Measurements from ENCODE around the gene JMJD7. TPM values are rescaled to one million over a fixed set of nuclear protein-coding genes. Genes with fewer than 3 reads are reported as not detected.
A peak's percentile ranks its signal among the peaks of the same experiment; 100 is the strongest.

JMJD7 gene
- total and polyA plus RNA-seq, 2 donors (not counting 1 experiment from before 2014, with no cell fraction given), result 33.4 to 43.9 TPM

- Mint-ChIP-seq H3K27ac (no peak overlapping the region), H3K9me3 (ENCODE audit: insufficient read depth) (no peaks in the 10 kb centered on the region), H3K4me1 (peaks cover 19% of the 10 kb centered on the region), H3K4me3 (peak overlapping the region; percentile 64), H3K27me3 (peaks cover 22% of the 10 kb centered on the region)
- no peak overlapping the region for H3K4me3 ChIP-seq (ENCODE audit: control extremely low read depth in 1 of 5, extremely low read depth in 1 of 5, insufficient read depth in 1 of 5, low read depth in 2 of 5, low read length in 4 of 5)
- H3K27me3 ChIP-seq (replicated peaks in 1 of 4; ENCODE audit: control extremely low read depth in 1 of 4, control insufficient read depth in 3 of 4, insufficient read depth in 4 of 4, low read length in 3 of 4), result peaks cover 0 to 29% (median 3%) of the 10 kb centered on the region in 4 experiments
- H3K4me2 ChIP-seq (replicated peaks; ENCODE audit: low read depth, low read length, poor library complexity, severe bottlenecking), result no peak overlapping the region
- H3K4me1 ChIP-seq (ENCODE audit: control insufficient read depth in 2 of 2, insufficient read depth in 2 of 2, low read length in 2 of 2), result peaks cover 16 to 21% of the 10 kb centered on the region in 2 donors
- POLR2A ChIA-PET, result no interaction called here
- H3K36me3 ChIP-seq (replicated peaks in 1 of 2; ENCODE audit: control extremely low read depth in 1 of 2, control insufficient read depth in 1 of 2, extremely low read depth in 1 of 2, insufficient read depth in 2 of 2, low read length in 1 of 2), result no peaks in the 10 kb centered on the region
- CTCF ChIA-PET, result interaction anchor here (1.4 to 1.5 kb wide), 2 partner anchors 11 to 24 kb away, joined by 4 to 5 read pairs; no protein-coding TSS in a partner anchor
- intact Hi-C loops (cut with micrococcal nuclease), result no loop called here
- no peaks in the 10 kb centered on the region for H3K9me3 ChIP-seq (ENCODE audit: control extremely low read depth in 1 of 3, control insufficient read depth in 2 of 3, insufficient read depth in 1 of 3, low read length in 2 of 3)
- TF ChIP-seq EZH2 (IDR thresholded peaks at IDR 0.05; ENCODE audit: borderline replicate concordance, insufficient read depth, low read depth, low read length, poor library complexity, severe bottlenecking) (no peak), CTCF (IDR thresholded peaks at IDR 0.05) (no peak)
- DNase-seq (no peak), ATAC-seq (ENCODE audit: low read depth) (no peak)
- no peak overlapping the region for H2AFZ ChIP-seq (ENCODE audit: insufficient read depth, low read depth, low read length, poor library complexity, severe bottlenecking)
- WGBS (ENCODE audit: insufficient coverage), result 90% methylated on average over 6 of the region's 8 CpGs
- H3K79me2 ChIP-seq (ENCODE audit: control insufficient read depth, insufficient read depth, low read length), result no peaks in the 10 kb centered on the region
- no peak overlapping the region for H3K9ac ChIP-seq (ENCODE audit: low read length)
- no peak overlapping the region for H3K27ac ChIP-seq (ENCODE audit: low read length in 2 of 2)
- no peaks in the 10 kb centered on the region for H4K20me1 ChIP-seq (ENCODE audit: control insufficient read depth, insufficient read depth, low read length, poor library complexity, severe bottlenecking)
These were observed 53.2 kb downstream of the JMJD7 start for GRCh38 chr15:41881086-41881485.

- intact Hi-C loops (cut with micrococcal nuclease), result no loop called here
- Histone ChIP-seq H3K27ac (ENCODE audit: low read length in 2 of 2) (no peak overlapping the region), H3K9me3 (ENCODE audit: control extremely low read depth in 1 of 3, control insufficient read depth in 2 of 3, insufficient read depth in 1 of 3, low read length in 2 of 3) (no peaks in the 10 kb centered on the region), H3K36me3 (replicated peaks in 1 of 2; ENCODE audit: control extremely low read depth in 1 of 2, control insufficient read depth in 1 of 2, extremely low read depth in 1 of 2, insufficient read depth in 2 of 2, low read length in 1 of 2) (no peaks in the 10 kb centered on the region), H3K79me2 (ENCODE audit: control insufficient read depth, insufficient read depth, low read length) (no peaks in the 10 kb centered on the region), H2AFZ (ENCODE audit: insufficient read depth, low read depth, low read length, poor library complexity, severe bottlenecking) (peak overlapping the region; percentile 28), H4K20me1 (ENCODE audit: control insufficient read depth, insufficient read depth, low read length, poor library complexity, severe bottlenecking) (no peaks in the 10 kb centered on the region), H3K4me2 (replicated peaks; ENCODE audit: low read depth, low read length, poor library complexity, severe bottlenecking) (peak overlapping the region; percentile 57), H3K4me3 (ENCODE audit: control extremely low read depth in 1 of 5, extremely low read depth in 1 of 5, insufficient read depth in 1 of 5, low read depth in 2 of 5, low read length in 4 of 5) (no peak overlapping the region), H3K9ac (ENCODE audit: low read length) (no peak overlapping the region), H3K4me1 (ENCODE audit: control insufficient read depth in 2 of 2, insufficient read depth in 2 of 2, low read length in 2 of 2) (peaks cover 16 to 17% of the 10 kb centered on the region in 2 donors), H3K27me3 (replicated peaks in 1 of 4; ENCODE audit: control extremely low read depth in 1 of 4, control insufficient read depth in 3 of 4, insufficient read depth in 4 of 4, low read length in 3 of 4) (peaks cover 0 to 29% (median 3%) of the 10 kb centered on the region in 4 experiments)
- no peak for DNase-seq
- Mint-ChIP-seq H3K4me1 (peaks cover 17% of the 10 kb centered on the region), H3K27me3 (peaks cover 20% of the 10 kb centered on the region), H3K27ac (no peak overlapping the region), H3K9me3 (ENCODE audit: insufficient read depth) (no peaks in the 10 kb centered on the region), H3K4me3 (peak overlapping the region; percentile 64)
- POLR2A ChIA-PET, result no interaction called here
- 54% methylated on average over 10 of the region's 10 CpGs for WGBS (ENCODE audit: insufficient coverage)
- no peak for ATAC-seq (ENCODE audit: low read depth)
- TF ChIP-seq CTCF (IDR thresholded peaks at IDR 0.05) (no peak), EZH2 (IDR thresholded peaks at IDR 0.05; ENCODE audit: borderline replicate concordance, insufficient read depth, low read depth, low read length, poor library complexity, severe bottlenecking) (no peak)
- CTCF ChIA-PET, result interaction anchor here (1.4 to 1.5 kb wide), 2 partner anchors 11 to 23 kb away, joined by 4 to 5 read pairs; no protein-coding TSS in a partner anchor
These were observed 53.6 kb downstream of the JMJD7 start for GRCh38 chr15:41881550-41881919.

All from B cell (primary cell).